Esophagus (tissue), 2 donors: Measurements from ENCODE around the gene CEP89. TPM values are rescaled to one million over a fixed set of nuclear protein-coding genes. Genes with fewer than 3 reads are reported as not detected.
"Not testable (repeated sequence)": the region's sequence is repeated elsewhere in the genome, so short reads cannot be mapped to it uniquely, and the experiment has no call there.

Experiments used
- H3K27ac ChIP-seq, 2 donors: one replicate each; pipeline ENCODE4 v1.5.1; 2013; ENCODE audit warnings: low read depth in 2 of 2, mild to moderate bottlenecking in 2 of 2, inconsistent platforms in 1 of 2, low read length in 1 of 2, moderate library complexity in 1 of 2
- H3K27me3 ChIP-seq, 2 donors: one replicate each; pipeline ENCODE4 v1.6.1; 2013; ENCODE audit warnings: low read length in 2 of 2, control low read depth in 1 of 2, mild to moderate bottlenecking in 1 of 2; ENCODE audit not compliant: insufficient read depth in 2 of 2, control insufficient read depth in 1 of 2
- H3K36me3 ChIP-seq, 2 donors: one replicate each; pipeline ENCODE4 v1.6.1; 2013; ENCODE audit warnings: low read length in 1 of 2; ENCODE audit not compliant: control insufficient read depth in 2 of 2, insufficient read depth in 2 of 2
- H3K4me1 ChIP-seq, 2 donors: one replicate each; pipeline ENCODE4 v1.6.1; 2013; ENCODE audit warnings: low read length in 1 of 2; ENCODE audit not compliant: control insufficient read depth in 2 of 2, insufficient read depth in 2 of 2
- H3K4me3 ChIP-seq, 2 donors: one replicate each; pipeline ENCODE4 v1.5.1; 2013; ENCODE audit warnings: low read length in 2 of 2, mild to moderate bottlenecking in 2 of 2, low read depth in 1 of 2, moderate library complexity in 1 of 2
- H3K9me3 ChIP-seq, 2 donors: one replicate each; pipeline ENCODE4 v1.6.1; 2013; ENCODE audit warnings: mild to moderate bottlenecking in 2 of 2, low read depth in 1 of 2, low read length in 1 of 2, moderate library complexity in 1 of 2; ENCODE audit not compliant: control insufficient read depth in 2 of 2, insufficient read depth in 1 of 2
- WGBS, 2 donors: extraction: QIAGEN DNeasy Blood & Tissue Kit; methylation state at CpG; one replicate each; pipeline ENCODE4 v1.1.7; 2013; 5-methylcytosine and 5-hydroxymethylcytosine counted together
- polyA plus RNA-seq, 2 donors: library from polyadenylated mRNA; stranded (reverse); fragments of 200-250 nt; gene quantifications; one replicate each; pipeline ENCODE4 v1.2.3, GENCODE V29; 2013
- donor health status: healthy with polysubstance abuse.
- donor health status: Bipolar disorder and iron deficiency.

Gene CEP89
- polyA plus RNA-seq, 2 donors = 6.3 to 8.2 TPM

DNA sequence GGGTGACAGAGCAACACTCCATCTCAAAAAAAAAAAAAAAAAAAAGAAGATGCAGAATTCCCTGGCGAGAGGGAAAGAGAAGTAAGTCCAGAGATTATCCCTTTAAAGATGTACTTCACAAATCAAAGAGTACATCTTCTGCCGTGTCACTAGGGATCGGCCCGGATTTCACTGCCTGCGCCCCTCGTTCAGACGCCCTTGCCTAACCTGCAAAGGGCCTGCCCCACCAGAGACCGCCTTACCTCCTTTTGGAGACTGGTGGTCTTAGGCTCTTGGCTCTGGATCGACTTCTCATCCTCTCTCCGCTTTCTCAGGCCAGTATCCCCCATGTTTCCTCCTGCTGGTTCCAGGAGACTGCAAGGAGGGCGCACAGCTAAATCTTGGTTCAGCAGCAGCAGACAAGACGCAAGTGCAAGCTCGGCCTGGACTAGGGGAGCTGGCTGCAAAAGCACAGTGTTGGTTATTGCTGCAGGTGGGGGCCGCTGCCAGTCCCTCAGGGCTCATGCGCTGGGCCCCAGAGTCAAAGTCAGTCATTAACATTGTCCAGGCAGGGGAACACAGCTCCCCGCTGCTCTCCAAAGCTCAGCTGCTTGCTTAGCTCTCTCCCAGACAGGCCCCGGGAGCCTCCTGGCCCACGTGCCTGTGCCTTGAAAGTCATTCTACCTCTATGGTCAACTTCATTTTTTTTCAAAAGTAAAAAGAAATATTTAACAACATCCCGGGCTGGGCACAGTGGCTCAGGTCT lies 103.4 kb downstream of the CEP89 start:
- no peaks in the 10 kb centered on the region for H3K27me3 ChIP-seq
- H3K4me1 ChIP-seq = no peaks in the 10 kb centered on the region
- no peak overlapping the region for H3K4me3 ChIP-seq
- no peaks in the 10 kb centered on the region for H3K9me3 ChIP-seq
- H3K36me3 ChIP-seq = peaks cover 0 to 5% of the 10 kb centered on the region in 2 donors
- WGBS, 2 donors = 88 to 90% methylated on average over 19 of the region's 19 CpGs
- no peak overlapping the region for H3K27ac ChIP-seq

DNA sequence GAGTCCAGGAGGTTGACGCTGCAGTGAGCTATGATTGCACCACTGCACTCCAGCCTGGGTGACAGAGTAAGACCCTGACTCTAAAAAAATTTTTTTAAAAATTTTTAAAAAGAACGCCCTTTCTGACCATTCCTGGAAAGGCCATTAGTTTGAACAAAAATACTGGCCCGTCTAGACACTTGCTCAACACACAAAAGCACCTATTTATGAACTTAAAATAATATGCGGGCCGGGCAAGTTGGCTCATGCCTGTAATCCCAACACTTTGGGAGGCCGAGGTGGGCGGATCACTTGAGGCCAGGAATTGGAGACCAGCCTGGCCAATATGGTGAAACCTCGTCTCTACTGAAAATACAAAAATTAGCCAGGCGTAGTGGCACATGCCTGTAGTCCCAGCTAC lies 104.3 kb downstream of the CEP89 start:
- H3K4me1 ChIP-seq, H3K36me3 ChIP-seq, H3K27ac ChIP-seq, H3K4me3 ChIP-seq, H3K27me3 ChIP-seq, H3K9me3 ChIP-seq: not testable (repeated sequence)
- WGBS, 2 donors = 73 to 82% methylated on average over 9 of the region's 9 CpGs

DNA sequence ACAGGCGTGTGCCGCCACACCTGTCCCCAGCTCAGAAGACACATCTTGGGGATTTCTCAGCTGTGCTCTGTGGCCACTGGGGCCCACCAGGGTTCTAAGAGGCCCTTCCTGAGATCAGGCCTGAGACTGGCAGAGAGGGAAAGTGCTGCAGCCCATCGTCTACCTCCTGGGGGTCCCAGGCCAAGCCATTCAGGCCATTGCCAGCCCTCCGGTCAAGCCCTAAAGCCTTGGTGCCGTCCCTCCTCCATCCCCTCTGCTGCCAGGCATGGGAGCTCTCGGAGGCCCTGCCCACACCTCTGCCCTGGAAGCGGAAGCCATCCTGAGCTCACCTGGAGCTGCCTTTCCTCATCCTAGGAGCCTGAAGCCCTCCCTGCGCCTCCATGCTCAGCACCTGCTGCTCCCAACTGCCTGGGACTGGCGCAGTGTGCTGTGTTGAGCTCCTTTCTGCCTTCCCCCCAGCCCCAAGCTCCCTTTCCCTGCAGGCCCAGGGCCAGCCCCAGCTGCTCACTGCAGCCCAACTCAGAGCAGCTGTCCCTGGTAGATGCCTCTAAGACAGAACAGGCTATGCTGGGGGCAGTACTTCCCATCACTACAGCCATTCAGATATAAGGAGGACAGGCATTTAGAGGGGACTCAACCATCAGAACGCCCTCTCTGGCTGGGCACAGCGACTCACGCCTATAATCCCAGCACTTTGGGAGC lies 105.0 kb downstream of the CEP89 start:
- H3K4me1 ChIP-seq = no peaks in the 10 kb centered on the region
- peaks cover 0 to 5% of the 10 kb centered on the region in 2 donors for H3K36me3 ChIP-seq
- H3K27ac ChIP-seq = no peak overlapping the region
- H3K27me3 ChIP-seq = no peaks in the 10 kb centered on the region
- 92% methylated on average over 12 of the region's 12 CpGs for WGBS, 2 donors
- no peaks in the 10 kb centered on the region for H3K9me3 ChIP-seq
- no peak overlapping the region for H3K4me3 ChIP-seq

DNA sequence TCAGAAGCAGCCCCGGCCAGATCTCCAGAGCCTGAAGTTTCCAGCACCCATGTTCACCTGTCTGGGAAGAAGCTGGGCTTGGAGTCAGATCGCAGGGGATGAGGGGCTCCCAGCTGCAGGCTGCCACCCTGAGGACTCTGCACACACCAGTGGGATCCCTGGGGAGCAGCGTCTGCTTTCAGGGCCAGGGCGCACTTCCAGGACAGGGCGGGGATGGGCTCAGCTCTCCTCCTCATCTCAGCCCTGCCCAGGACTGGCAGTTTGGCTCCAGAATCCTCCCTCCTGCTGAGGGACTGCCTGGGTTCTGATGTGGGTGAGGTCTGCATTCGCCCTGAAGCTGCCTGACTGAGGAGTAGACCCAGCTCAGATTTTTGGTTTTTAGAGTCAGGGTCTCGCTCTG lies 105.7 kb downstream of the CEP89 start:
- Histone ChIP-seq H3K9me3 (no peaks in the 10 kb centered on the region), H3K27ac (no peak overlapping the region), H3K4me3 (no peak overlapping the region), H3K27me3 (no peaks in the 10 kb centered on the region), H3K4me1 (no peaks in the 10 kb centered on the region), H3K36me3 (peaks cover 0 to 5% of the 10 kb centered on the region in 2 donors)
- WGBS, 2 donors = 76 to 82% methylated on average over 7 of the region's 7 CpGs

DNA sequence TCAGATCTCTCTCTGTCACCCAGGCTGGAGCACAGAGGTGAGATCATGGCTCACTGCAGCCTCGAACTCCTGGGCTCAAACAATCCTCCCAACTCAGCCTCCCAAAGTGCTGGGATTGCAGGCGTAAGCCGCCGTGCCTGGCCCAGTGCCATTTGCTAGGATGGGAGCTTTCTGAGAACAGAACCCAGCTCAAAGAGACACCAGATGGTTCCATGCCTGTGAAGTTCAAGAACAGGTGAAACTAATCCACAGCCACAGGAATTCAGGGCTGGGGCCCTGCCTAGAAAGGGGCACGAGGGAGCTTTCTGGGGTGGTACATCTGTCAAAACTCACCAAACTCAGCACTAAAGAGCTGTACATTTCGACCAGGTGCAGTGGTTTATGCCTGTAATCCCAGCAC lies 106.4 kb downstream of the CEP89 start:
- Histone ChIP-seq H3K9me3 (no peaks in the 10 kb centered on the region), H3K27me3 (no peaks in the 10 kb centered on the region), H3K4me1 (no peaks in the 10 kb centered on the region), H3K36me3 (peaks cover 0 to 5% of the 10 kb centered on the region in 2 donors), H3K27ac (no peak overlapping the region), H3K4me3 (no peak overlapping the region)
- 81 to 83% methylated on average over 6 of the region's 6 CpGs for WGBS, 2 donors

DNA sequence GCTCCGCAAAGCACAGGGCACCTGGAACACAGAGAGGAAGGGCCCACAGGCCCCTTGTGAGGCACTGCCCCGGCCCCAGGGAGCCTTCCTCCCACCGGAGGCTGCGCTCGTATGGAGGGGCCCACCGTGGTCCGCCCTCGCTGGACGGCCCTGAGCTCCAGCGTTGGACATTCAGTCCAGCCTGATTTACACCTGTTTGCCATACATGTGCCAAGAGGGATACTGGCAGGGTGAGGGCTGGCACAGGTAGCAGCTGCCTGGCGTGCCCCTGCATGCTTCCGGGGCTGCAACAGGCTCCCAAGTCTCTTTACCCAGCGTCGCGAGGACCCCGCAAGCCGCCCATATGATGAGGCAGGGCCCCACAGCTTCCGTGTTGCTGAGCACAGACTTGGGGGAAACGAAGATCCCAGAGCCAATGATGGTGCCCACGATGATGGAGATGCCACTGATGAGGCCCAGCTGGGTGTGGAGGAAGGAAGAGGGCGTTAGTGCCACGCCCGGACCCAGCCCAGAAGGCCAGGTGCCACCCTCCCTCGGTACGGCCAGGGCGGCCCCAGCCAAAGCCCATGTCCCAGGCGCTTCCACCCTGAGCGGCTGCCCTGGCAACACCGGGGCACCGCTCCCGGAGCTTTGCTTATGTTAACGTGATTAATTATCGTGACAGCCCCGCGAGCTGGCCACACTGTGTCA lies 107.3 kb downstream of the CEP89 start:
- H3K27me3 ChIP-seq = no peaks in the 10 kb centered on the region
- H3K4me3 ChIP-seq = no peak overlapping the region
- H3K27ac ChIP-seq = no peak overlapping the region
- no peaks in the 10 kb centered on the region for H3K9me3 ChIP-seq
- H3K36me3 ChIP-seq = peaks cover 0 to 5% of the 10 kb centered on the region in 2 donors
- H3K4me1 ChIP-seq = no peaks in the 10 kb centered on the region
- 68 to 73% methylated on average over 35 of the region's 35 CpGs for WGBS, 2 donors

DNA sequence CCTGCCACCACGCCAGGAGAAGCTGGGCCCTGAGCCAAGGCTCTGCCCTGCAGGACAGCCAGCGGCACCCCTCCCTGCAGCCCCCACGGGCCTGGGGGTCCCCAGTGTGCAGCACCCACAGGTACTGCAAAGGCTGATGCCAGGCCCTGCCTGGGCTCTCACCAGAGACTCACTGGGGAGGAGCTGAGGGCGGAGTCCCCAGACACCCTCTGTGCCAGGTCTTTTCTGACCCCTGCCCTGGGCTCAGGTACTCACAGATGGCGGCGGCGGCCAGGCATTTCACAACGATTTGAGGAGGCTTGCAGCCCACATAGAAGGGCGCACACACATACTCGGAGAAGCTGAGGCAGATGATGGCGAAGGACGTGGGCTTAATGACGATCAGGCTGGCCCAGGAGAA lies 107.9 kb downstream of the CEP89 start:
- Histone ChIP-seq H3K27me3 (no peaks in the 10 kb centered on the region), H3K27ac (no peak overlapping the region), H3K36me3 (peaks cover 0 to 5% of the 10 kb centered on the region in 2 donors), H3K9me3 (no peaks in the 10 kb centered on the region), H3K4me1 (no peaks in the 10 kb centered on the region), H3K4me3 (no peak overlapping the region)
- WGBS, 2 donors = 83 to 87% methylated on average over 13 of the region's 13 CpGs

DNA sequence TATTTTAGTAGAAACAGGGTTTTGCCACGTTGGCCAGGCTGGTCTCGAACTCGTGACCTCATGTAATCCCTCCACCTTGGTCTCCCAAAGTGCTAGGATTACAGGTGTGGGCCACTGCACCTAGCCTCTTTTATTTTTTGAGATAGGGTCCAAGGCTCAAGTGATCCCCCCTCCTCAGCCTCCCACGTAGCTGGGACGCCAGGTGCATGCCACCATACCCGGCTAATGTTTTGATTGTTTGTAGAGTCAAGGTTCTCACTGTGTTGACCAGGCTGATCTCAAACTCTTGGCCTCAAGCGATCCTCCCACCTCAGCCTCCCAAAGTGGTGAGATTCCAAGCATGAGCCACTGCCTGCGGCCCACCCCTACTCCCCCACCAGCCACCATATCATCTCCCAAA lies 108.5 kb downstream of the CEP89 start:
- Histone ChIP-seq H3K27ac (no peak overlapping the region), H3K4me1 (no peaks in the 10 kb centered on the region), H3K4me3 (no peak overlapping the region), H3K36me3 (peaks cover 0 to 5% of the 10 kb centered on the region in 2 donors), H3K9me3 (no peaks in the 10 kb centered on the region), H3K27me3 (no peaks in the 10 kb centered on the region)
- 92 to 97% methylated on average over 8 of the region's 8 CpGs for WGBS, 2 donors

DNA sequence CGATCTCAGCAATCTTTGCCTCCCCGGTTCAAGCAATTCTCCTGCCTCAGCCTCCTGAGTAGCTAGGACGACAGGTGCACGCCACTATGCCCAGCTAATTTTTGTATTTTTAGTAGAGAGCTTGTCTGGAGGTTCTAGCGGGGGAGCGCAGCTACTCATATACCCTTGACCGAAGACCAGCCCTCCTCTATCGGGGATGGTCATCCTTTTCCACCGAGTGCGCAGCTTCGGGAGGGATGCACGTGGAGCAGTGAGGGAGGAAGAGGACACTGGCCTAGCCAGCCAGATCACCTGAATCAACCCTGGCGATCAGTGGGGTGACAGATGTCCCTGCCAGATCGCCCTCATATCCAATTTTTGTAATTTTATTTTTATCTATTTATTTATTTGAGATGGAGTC lies 109.0 kb downstream of the CEP89 start:
- Histone ChIP-seq H3K27ac (no peak overlapping the region), H3K4me1 (no peaks in the 10 kb centered on the region), H3K27me3 (no peaks in the 10 kb centered on the region), H3K9me3 (no peaks in the 10 kb centered on the region), H3K4me3 (no peak overlapping the region), H3K36me3 (peaks cover 0 to 8% of the 10 kb centered on the region in 2 donors)
- 95 to 98% methylated on average over 14 of the region's 14 CpGs for WGBS, 2 donors
